OCI-LY1 (cell line): Measurements from ENCODE around the gene ELK3.

Experiments
- H2AFZ ChIP-seq: fragments of 200-600 bp; sonication (generic), shearing (Covaris generic); 2 replicates; pipeline ENCODE4 v1.6.0; 2014; ENCODE audit warnings: antibody characterized with exemption, mild to moderate bottlenecking, low read length
- H3F3A ChIP-seq: fragments of 200-600 bp; sonication (generic), shearing (Covaris generic); 2 replicates; pipeline ENCODE4 v1.6.0; 2014; ENCODE audit warnings: mild to moderate bottlenecking, antibody characterized with exemption, low read length, moderate library complexity; ENCODE audit not compliant: insufficient read depth
- H3K27ac ChIP-seq: fragments of 200-600 bp; sonication (generic); 2 replicates; pipeline ENCODE4 v1.5.1; 2014; ENCODE audit warnings: low read length, mixed run types, mild to moderate bottlenecking, low read depth; ENCODE audit not compliant: poor library complexity, severe bottlenecking
- H3K27me3 ChIP-seq: fragments of 200-600 bp; sonication (generic); 2 replicates; pipeline ENCODE4 v1.6.0; 2014; ENCODE audit warnings: antibody characterized with exemption, mild to moderate bottlenecking, low read length, moderate library complexity; ENCODE audit not compliant: insufficient read depth
- H3K36me3 ChIP-seq: fragments of 200-600 bp; sonication (generic); 2 replicates; pipeline ENCODE4 v1.6.1; 2014; ENCODE audit warnings: mild to moderate bottlenecking, antibody characterized with exemption, low read length, moderate library complexity, mixed read lengths; ENCODE audit not compliant: insufficient read depth
- H3K4me1 ChIP-seq: fragments of 200-600 bp; sonication (generic); 2 replicates; pipeline ENCODE4 v1.5.1; 2014; ENCODE audit warnings: mild to moderate bottlenecking, low read length, moderate library complexity; ENCODE audit not compliant: insufficient read depth, severe bottlenecking
- H3K4me2 ChIP-seq: fragments of 200-600 bp; sonication (generic), shearing (Covaris generic); 2 replicates; pipeline ENCODE4 v1.6.1; 2014; ENCODE audit warnings: low read length
- H3K4me3 ChIP-seq: fragments of 200-600 bp; sonication (generic); 2 replicates; pipeline ENCODE4 v1.5.1; 2014; ENCODE audit warnings: low read length, low read depth, mild to moderate bottlenecking, mixed read lengths; ENCODE audit not compliant: poor library complexity, severe bottlenecking
- H3K79me2 ChIP-seq: fragments of 200-600 bp; shearing (Covaris generic); 2 replicates; pipeline ENCODE4 v1.6.1; 2016; ENCODE audit warnings: mixed run types, low read length, mixed read lengths; ENCODE audit not compliant: insufficient read depth
- H3K9ac ChIP-seq: fragments of 200-600 bp; sonication (generic), shearing (Covaris generic); 2 replicates; pipeline ENCODE4 v1.6.1; 2014; ENCODE audit warnings: mild to moderate bottlenecking, low read length, mixed read lengths
- H3K9me2 ChIP-seq: fragments of 200-600 bp; sonication (generic), shearing (Covaris generic); 2 replicates; pipeline ENCODE4 v1.6.1; 2014; ENCODE audit warnings: low read depth, mild to moderate bottlenecking, low read length, mixed read lengths
- H3K9me3 ChIP-seq: fragments of 200-600 bp; shearing (Covaris generic); 2 replicates; pipeline ENCODE4 v1.6.1; 2014; ENCODE audit warnings: low read length, mixed read lengths
- H4K20me1 ChIP-seq: fragments of 200-600 bp; sonication (generic), shearing (Covaris generic); 2 replicates; pipeline ENCODE4 v1.6.0; 2016; ENCODE audit warnings: mild to moderate bottlenecking, low read length; ENCODE audit not compliant: insufficient read depth
- EZH2 ChIP-seq: fragments of 200-600 bp; sonication (generic), shearing (Covaris generic); IDR thresholded peaks from 2 replicates; pipeline ENCODE4 v1.8.0; 2017; ENCODE audit warnings: borderline replicate concordance, mixed run types, mild to moderate bottlenecking, antibody characterized with exemption, low read length, moderate library complexity, mixed read lengths
- TF ChIP-seq, protein P1 (sequence below): fragments of 200-600 bp; sonication (generic), shearing (Covaris generic); IDR thresholded peaks from 2 replicates; pipeline ENCODE4 v1.5.1; 2017; ENCODE audit warnings: mild to moderate bottlenecking, antibody characterized with exemption, low read length, moderate library complexity, mixed read lengths

The ELK3 gene

DNA sequence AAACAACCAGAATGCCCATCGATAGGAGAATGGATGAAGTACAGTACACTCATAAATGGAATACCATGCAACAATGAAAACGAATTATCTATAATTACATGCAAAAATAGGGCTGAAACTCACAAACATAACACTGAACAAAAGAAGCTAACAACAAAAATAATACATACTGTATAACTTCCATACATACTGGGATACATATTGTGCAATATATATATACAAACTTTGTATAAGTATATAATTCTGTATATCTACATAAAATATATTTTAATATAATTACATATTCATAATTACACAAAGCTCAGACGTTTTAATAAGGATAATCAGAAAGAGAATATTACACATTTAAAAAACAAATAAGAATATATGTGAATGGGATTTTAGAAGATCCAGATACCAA lies 115.9 kb downstream of the ELK3 start:
- no peaks in the 10 kb centered on the region for H3K27me3 ChIP-seq
- H3K9me2 ChIP-seq, result no peaks in the 10 kb centered on the region
- no peak overlapping the region for H3K27ac ChIP-seq
- no peak overlapping the region for H3K4me2 ChIP-seq
- H3K36me3 ChIP-seq, result peaks cover 34% of the 10 kb centered on the region
- H3F3A ChIP-seq, result 0 out of 2 replicates have a peak, but pooled peaks cover 4% of the 10 kb centered on the region
- no peaks in the 10 kb centered on the region for H3K79me2 ChIP-seq
- no peak overlapping the region for H3K4me3 ChIP-seq
- no peaks in the 10 kb centered on the region for H3K9me3 ChIP-seq
- H2AFZ ChIP-seq, result no peak overlapping the region
- TF ChIP-seq, protein P1, sequence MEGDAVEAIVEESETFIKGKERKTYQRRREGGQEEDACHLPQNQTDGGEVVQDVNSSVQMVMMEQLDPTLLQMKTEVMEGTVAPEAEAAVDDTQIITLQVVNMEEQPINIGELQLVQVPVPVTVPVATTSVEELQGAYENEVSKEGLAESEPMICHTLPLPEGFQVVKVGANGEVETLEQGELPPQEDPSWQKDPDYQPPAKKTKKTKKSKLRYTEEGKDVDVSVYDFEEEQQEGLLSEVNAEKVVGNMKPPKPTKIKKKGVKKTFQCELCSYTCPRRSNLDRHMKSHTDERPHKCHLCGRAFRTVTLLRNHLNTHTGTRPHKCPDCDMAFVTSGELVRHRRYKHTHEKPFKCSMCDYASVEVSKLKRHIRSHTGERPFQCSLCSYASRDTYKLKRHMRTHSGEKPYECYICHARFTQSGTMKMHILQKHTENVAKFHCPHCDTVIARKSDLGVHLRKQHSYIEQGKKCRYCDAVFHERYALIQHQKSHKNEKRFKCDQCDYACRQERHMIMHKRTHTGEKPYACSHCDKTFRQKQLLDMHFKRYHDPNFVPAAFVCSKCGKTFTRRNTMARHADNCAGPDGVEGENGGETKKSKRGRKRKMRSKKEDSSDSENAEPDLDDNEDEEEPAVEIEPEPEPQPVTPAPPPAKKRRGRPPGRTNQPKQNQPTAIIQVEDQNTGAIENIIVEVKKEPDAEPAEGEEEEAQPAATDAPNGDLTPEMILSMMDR, result no peak
- no peak for TF ChIP-seq EZH2
- no peak overlapping the region for H3K9ac ChIP-seq
- H3K4me1 ChIP-seq, result no peaks in the 10 kb centered on the region
- no peaks in the 10 kb centered on the region for H4K20me1 ChIP-seq

- Histone ChIP-seq H2AFZ (no peak overlapping the region), H3K4me1 (no peaks in the 10 kb centered on the region), H3K9me3 (no peaks in the 10 kb centered on the region), H3K9me2 (no peaks in the 10 kb centered on the region), H3K79me2 (no peaks in the 10 kb centered on the region), H3K4me3 (no peak overlapping the region), H3K27ac (no peak overlapping the region), H3K27me3 (no peaks in the 10 kb centered on the region), H4K20me1 (no peaks in the 10 kb centered on the region), H3K9ac (no peak overlapping the region), H3K36me3 (peaks cover 34% of the 10 kb centered on the region), H3K4me2 (no peak overlapping the region), H3F3A (0 out of 2 replicates have a peak, but pooled peaks cover 4% of the 10 kb centered on the region)
- TF ChIP-seq, protein P1, result no peak
- TF ChIP-seq EZH2, result no peak
Observed at GRCh38 chr12:96311191-96311590, 117.0 kb downstream of the ELK3 start.

DNA sequence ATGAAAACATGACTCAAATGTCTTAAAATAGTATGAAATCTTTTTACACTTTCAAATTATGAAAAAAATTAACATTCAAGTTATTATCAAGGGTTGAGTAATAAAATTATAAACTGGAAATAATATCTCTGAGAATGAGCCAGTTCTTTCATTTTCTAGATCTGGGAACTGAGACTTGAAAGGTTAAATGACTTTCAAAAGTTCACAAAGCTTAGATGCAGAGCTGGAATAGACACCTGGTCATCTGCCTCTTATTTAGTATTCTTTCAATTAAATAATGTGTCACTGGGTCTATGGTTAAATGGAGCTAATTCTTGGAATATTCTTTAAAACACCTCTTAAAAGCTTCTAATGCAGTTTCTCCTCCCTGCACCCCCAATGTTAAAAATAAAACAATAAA lies 119.4 kb downstream of the ELK3 start:
- H3K4me3 ChIP-seq, result no peak overlapping the region

More for the DNA sequence above, 119.4 kb downstream of the ELK3 start:
- Histone ChIP-seq H4K20me1 (no peaks in the 10 kb centered on the region), H3K36me3 (peaks cover 34% of the 10 kb centered on the region), H3F3A (0 out of 2 replicates have a peak, but pooled peaks cover 4% of the 10 kb centered on the region), H3K4me1 (no peaks in the 10 kb centered on the region), H3K9me3 (no peaks in the 10 kb centered on the region), H3K9ac (no peak overlapping the region), H3K9me2 (no peaks in the 10 kb centered on the region), H3K79me2 (no peaks in the 10 kb centered on the region), H3K4me2 (no peak overlapping the region), H3K27me3 (no peaks in the 10 kb centered on the region), H3K27ac (no peak overlapping the region), H2AFZ (no peak overlapping the region)
- TF ChIP-seq, protein P1, result no peak
- TF ChIP-seq EZH2, result no peak
